HEK293T (cell line): Measurements from ENCODE around the gene MLYCD.

ENCODE experiments used
- ARNT ChIP-seq: fragments of 450-650 bp; IDR thresholded peaks from 2 replicates; pipeline ENCODE4 v1.6.1; 2017; ENCODE audit warnings: mild to moderate bottlenecking
- BHLHE40 ChIP-seq: fragments of 450-650 bp; IDR thresholded peaks from 2 replicates; pipeline ENCODE4 v1.6.1; 2016; ENCODE audit warnings: mild to moderate bottlenecking, moderate library complexity, borderline replicate concordance
- CTBP1 ChIP-seq: fragments of 450-650 bp; IDR thresholded peaks from 2 replicates; pipeline ENCODE4 v1.6.1; 2016; ENCODE audit warnings: borderline replicate concordance
- ELF4 ChIP-seq: fragments of 450-650 bp; IDR thresholded peaks from 2 replicates; pipeline ENCODE4 v1.6.1; 2017; ENCODE audit warnings: antibody characterized with exemption
- FOXK2 ChIP-seq: fragments of 450-650 bp; IDR thresholded peaks from 2 replicates; pipeline ENCODE4 v1.6.1; 2016; ENCODE audit warnings: mild to moderate bottlenecking
- FOXM1 ChIP-seq: fragments of 450-650 bp; IDR thresholded peaks from 2 replicates; pipeline ENCODE4 v1.6.1; 2017; ENCODE audit warnings: mild to moderate bottlenecking, borderline replicate concordance
- HDGF ChIP-seq: fragments of 450-650 bp; IDR thresholded peaks from 2 replicates; pipeline ENCODE4 v1.6.1; 2017; ENCODE audit warnings: antibody characterized with exemption, borderline replicate concordance
- L3MBTL2 ChIP-seq: fragments of 450-650 bp; conservative IDR thresholded peaks from 2 replicates; pipeline ENCODE4 v1.6.1; 2016; ENCODE audit warnings: mild to moderate bottlenecking
- LEF1 ChIP-seq: fragments of 450-650 bp; IDR thresholded peaks from 2 replicates; pipeline ENCODE4 v1.6.1; 2017; ENCODE audit warnings: mild to moderate bottlenecking, borderline replicate concordance
- SP1 ChIP-seq: fragments of 450-650 bp; IDR thresholded peaks from 2 replicates; pipeline ENCODE4 v1.6.1; 2017
- SUZ12 ChIP-seq: fragments of 450-650 bp; IDR thresholded peaks from 2 replicates; pipeline ENCODE4 v1.6.1; 2016; ENCODE audit warnings: mild to moderate bottlenecking
- TARDBP ChIP-seq: fragments of 450-650 bp; IDR thresholded peaks from 2 replicates; pipeline ENCODE4 v1.6.1; 2016
- ZNF384 ChIP-seq: fragments of 450-650 bp; IDR thresholded peaks from 2 replicates; pipeline ENCODE4 v1.6.1; 2016
- TF ChIP-seq, protein P1 (sequence below): fragments of 450-650 bp; IDR thresholded peaks from 2 replicates; pipeline ENCODE4 v1.6.1; 2016

DNA sequence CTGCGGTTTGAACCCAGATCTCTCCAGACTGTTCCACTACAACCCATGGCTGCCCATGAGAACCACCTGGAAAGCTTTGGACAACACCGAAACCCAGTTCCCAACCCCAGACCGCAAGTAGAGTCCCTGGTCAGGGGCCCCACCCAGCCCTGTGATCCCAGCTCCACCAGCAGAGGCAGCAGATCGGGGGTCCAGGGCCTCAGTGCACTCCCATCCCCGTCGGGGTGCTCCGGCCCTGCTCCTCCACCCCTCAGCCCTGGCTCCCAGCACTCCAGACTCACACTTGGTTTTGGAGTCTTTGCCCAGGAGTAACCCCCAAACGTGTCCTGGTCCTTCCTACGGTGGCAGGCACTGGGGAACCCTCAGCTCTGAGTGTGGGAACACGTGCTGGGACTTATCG, 33.4 kb downstream of the MLYCD start:
- TF ChIP-seq SUZ12 (no peak), HDGF (no peak), TARDBP (no peak), SP1 (no peak), ELF4 (no peak), CTBP1 (no peak), L3MBTL2 (no peak), LEF1 (no peak), FOXK2 (no peak), ZNF384 (no peak), FOXM1 (no peak), ARNT (no peak), BHLHE40 (no peak)
- TF ChIP-seq, protein P1, sequence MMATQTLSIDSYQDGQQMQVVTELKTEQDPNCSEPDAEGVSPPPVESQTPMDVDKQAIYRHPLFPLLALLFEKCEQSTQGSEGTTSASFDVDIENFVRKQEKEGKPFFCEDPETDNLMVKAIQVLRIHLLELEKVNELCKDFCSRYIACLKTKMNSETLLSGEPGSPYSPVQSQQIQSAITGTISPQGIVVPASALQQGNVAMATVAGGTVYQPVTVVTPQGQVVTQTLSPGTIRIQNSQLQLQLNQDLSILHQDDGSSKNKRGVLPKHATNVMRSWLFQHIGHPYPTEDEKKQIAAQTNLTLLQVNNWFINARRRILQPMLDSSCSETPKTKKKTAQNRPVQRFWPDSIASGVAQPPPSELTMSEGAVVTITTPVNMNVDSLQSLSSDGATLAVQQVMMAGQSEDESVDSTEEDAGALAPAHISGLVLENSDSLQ, result no peak
